HepG2 (cell line): Measurements from ENCODE around the gene TBC1D20. TPM values are rescaled to one million over a fixed set of nuclear protein-coding genes. Genes with fewer than 3 reads are reported as not detected.
A peak's percentile ranks its signal among the peaks of the same experiment; 100 is the strongest.

Source experiments
- BRCA1 ChIP-seq: sonication (generic); formaldehyde crosslinking; IDR thresholded peaks from 2 replicates; pipeline ENCODE4 v1.4.0; 2020; ENCODE audit warnings: missing genetic modification reagents
- JUNB ChIP-seq: sonication (generic); formaldehyde crosslinking; IDR thresholded peaks from 2 replicates; pipeline ENCODE4 v1.8.0; 2022; ENCODE audit warnings: missing genetic modification reagents, mild to moderate bottlenecking, borderline replicate concordance
- MED1 ChIP-seq: sonication (generic); formaldehyde crosslinking; IDR thresholded peaks from 2 replicates; pipeline ENCODE4 v1.4.0; 2020; ENCODE audit warnings: missing genetic modification reagents
- MTF1 ChIP-seq: sonication (generic); formaldehyde crosslinking; IDR thresholded peaks from 2 replicates; pipeline ENCODE4 v1.5.0; 2020; ENCODE audit warnings: missing genetic modification reagents
- NFYB ChIP-seq: sonication (generic); formaldehyde crosslinking; IDR thresholded peaks from 2 replicates; pipeline ENCODE4 v1.4.0; 2020; ENCODE audit warnings: missing genetic modification reagents
- SAFB2 ChIP-seq: sonication (generic); formaldehyde crosslinking; IDR thresholded peaks from 2 replicates; pipeline ENCODE4 v1.5.1; 2020; ENCODE audit warnings: missing genetic modification reagents, low read depth, mild to moderate bottlenecking, borderline replicate concordance
- SRSF4 ChIP-seq: fragments of 200-400 bp; formaldehyde crosslinking; IDR thresholded peaks from one replicate; pipeline ENCODE4 v1.6.1; 2018; ENCODE audit warnings: mild to moderate bottlenecking, low read depth, low read length, moderate library complexity; ENCODE audit not compliant: poor library complexity, severe bottlenecking
- ZKSCAN8 ChIP-seq: IDR thresholded peaks from 2 replicates; pipeline ENCODE4 v1.6.1; 2016; ENCODE audit warnings: borderline replicate concordance, missing genetic modification reagents, missing compliant biosample characterization
- ZNF138 ChIP-seq: sonication (generic); formaldehyde crosslinking; IDR thresholded peaks from 2 replicates; pipeline ENCODE4 v1.5.0; 2020; ENCODE audit warnings: mild to moderate bottlenecking, low read depth, missing genetic modification reagents
- ZNF264 ChIP-seq: sonication (generic); formaldehyde crosslinking; IDR thresholded peaks from 2 replicates; pipeline ENCODE4 v1.4.0; 2020; ENCODE audit warnings: missing genetic modification reagents
- ZNF282 ChIP-seq: fragments of 450-650 bp; IDR thresholded peaks from 2 replicates; pipeline ENCODE4 v1.6.1; 2018; ENCODE audit not compliant: partially characterized antibody
- ZNF468 ChIP-seq: sonication (generic); formaldehyde crosslinking; IDR thresholded peaks from 2 replicates; pipeline ENCODE4 v1.8.0; 2022; ENCODE audit warnings: mild to moderate bottlenecking, moderate library complexity, missing genetic modification reagents
- ZNF484 ChIP-seq: sonication (generic); formaldehyde crosslinking; IDR thresholded peaks from 2 replicates; pipeline ENCODE4 v1.5.1; 2020; ENCODE audit warnings: mild to moderate bottlenecking, low read depth, missing genetic modification reagents, borderline replicate concordance
- ZNF501 ChIP-seq: sonication (generic); formaldehyde crosslinking; IDR thresholded peaks from 2 replicates; pipeline ENCODE4 v1.5.1; 2020; ENCODE audit warnings: mild to moderate bottlenecking, moderate library complexity, missing genetic modification reagents
- ZNF547 ChIP-seq: sonication (generic); formaldehyde crosslinking; IDR thresholded peaks from 2 replicates; pipeline ENCODE4 v1.5.1; 2020; ENCODE audit warnings: mild to moderate bottlenecking, missing genetic modification reagents
- ZNF572 ChIP-seq: sonication (generic); formaldehyde crosslinking; IDR thresholded peaks from 2 replicates; pipeline ENCODE4 v1.5.1; 2020; ENCODE audit warnings: mild to moderate bottlenecking, missing genetic modification reagents
- polyA plus RNA-seq, 8 experiments: library from polyadenylated mRNA; depleted of rRNA in 3 of 8; stranded (reverse) in 7 of 8; unstranded in 1 of 8; fragments of >200 nt; fragmentation: Illumina TruSeq in 4 of 8; extraction: Trizol in 4 of 8; gene quantifications; 2 replicates each; pipeline versions ENCODE4 v1.2.1 to v1.2.3, GENCODE V29; 2011 to 2016; ENCODE audit warnings: low read depth in 4 of 8, missing spikeins in 1 of 8, mixed read lengths in 1 of 8; ENCODE audit not compliant: insufficient read depth in 1 of 8
- total RNA-seq, 5 experiments: library from RNA; depleted of rRNA; stranded (reverse); fragments of >200 nt; fragmentation: Illumina TruSeq; extraction: Trizol; gene quantifications; 2 replicates each; pipeline ENCODE4 v1.2.3, GENCODE V29; 2016; ENCODE audit warnings: low read depth in 1 of 5
- TF ChIP-seq, protein P1 (sequence below): sonication (generic); formaldehyde crosslinking; IDR thresholded peaks from 2 replicates; pipeline ENCODE4 v1.5.1; 2020; ENCODE audit warnings: missing genetic modification reagents, mild to moderate bottlenecking, borderline replicate concordance
- TF ChIP-seq, protein P2 (sequence below): sonication (generic); formaldehyde crosslinking; IDR thresholded peaks from 2 replicates; pipeline ENCODE4 v1.4.0; 2020; ENCODE audit warnings: missing genetic modification reagents
- TF ChIP-seq, protein P3 (sequence below): sonication (generic); formaldehyde crosslinking; IDR thresholded peaks from 2 replicates; pipeline ENCODE4 v1.5.0; 2020; ENCODE audit warnings: mild to moderate bottlenecking, missing genetic modification reagents
- TF ChIP-seq, protein P4 (sequence below): sonication (generic); formaldehyde crosslinking; conservative IDR thresholded peaks from 2 replicates; pipeline ENCODE4 v1.4.0; 2020; ENCODE audit warnings: mild to moderate bottlenecking, missing genetic modification reagents, moderate library complexity

The TBC1D20 gene
- total and polyA plus RNA-seq, 2 of the 13 experiments (the other 11 are each of a cell fraction or from before 2014, with no cell fraction given): 36.6 to 47.1 TPM

DNA sequence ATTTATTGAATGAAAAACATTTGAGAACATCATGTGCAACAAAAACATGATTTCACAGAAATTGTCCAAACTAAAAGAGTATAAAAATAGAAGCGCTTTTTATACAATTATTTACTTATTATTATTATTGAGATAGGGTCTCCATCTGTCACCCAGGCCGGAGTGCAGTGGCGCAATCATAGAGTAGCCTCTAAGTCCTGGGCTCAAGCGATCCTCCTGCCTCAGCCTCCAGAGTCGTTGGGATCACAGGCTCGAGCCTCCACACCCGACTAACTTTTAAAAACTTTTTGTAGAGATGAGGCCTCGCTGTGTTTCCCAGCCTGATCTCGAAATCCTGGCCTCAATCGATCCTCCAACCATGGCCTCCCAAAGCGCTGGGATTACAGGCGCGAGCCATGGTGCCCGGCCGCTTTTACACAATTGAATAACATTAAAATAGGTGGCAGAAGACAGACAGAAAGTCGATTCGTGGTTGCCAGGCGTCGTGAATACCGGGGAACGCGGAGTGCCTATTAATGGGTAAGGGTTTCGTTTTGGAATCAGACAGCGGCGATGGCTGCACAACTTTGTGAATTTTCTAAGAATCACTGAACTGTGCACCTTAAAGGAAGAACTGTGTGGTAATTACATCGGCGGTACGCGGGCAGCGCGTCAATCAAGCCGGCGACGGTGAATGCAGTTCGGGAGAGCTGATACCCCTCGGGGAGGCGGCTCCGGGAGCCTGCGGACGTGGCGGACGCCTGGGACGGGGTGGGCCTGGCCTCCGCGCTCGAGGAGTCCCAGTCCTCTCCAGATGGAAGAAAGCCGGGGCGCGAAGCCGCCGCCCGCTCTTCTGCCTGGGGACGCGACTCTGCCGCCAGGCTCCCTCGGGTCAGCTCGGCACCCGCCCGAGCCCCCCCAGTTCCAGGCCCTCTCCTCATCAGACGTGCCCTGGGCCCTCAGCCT, 807 bp downstream of the TBC1D20 start (continued):
- no peak for TF ChIP-seq ZNF547 (CRISPR knock-in tag)
- TF ChIP-seq ZNF501 (CRISPR knock-in tag): peak; percentile 69; the same call in 1 of the 2 replicates
- TF ChIP-seq ZNF264 (CRISPR knock-in tag): no peak
- TF ChIP-seq ZKSCAN8 (CRISPR knock-in tag): no peak
- TF ChIP-seq, protein P1, sequence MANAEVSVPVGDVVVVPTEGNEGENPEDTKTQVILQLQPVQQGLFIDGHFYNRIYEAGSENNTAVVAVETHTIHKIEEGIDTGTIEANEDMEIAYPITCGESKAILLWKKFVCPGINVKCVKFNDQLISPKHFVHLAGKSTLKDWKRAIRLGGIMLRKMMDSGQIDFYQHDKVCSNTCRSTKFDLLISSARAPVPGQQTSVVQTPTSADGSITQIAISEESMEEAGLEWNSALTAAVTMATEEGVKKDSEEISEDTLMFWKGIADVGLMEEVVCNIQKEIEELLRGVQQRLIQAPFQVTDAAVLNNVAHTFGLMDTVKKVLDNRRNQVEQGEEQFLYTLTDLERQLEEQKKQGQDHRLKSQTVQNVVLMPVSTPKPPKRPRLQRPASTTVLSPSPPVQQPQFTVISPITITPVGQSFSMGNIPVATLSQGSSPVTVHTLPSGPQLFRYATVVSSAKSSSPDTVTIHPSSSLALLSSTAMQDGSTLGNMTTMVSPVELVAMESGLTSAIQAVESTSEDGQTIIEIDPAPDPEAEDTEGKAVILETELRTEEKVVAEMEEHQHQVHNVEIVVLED (CRISPR knock-in tag): no peak
- TF ChIP-seq, protein P2, sequence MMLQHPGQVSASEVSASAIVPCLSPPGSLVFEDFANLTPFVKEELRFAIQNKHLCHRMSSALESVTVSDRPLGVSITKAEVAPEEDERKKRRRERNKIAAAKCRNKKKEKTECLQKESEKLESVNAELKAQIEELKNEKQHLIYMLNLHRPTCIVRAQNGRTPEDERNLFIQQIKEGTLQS (CRISPR knock-in tag): peak; percentile 15
- TF ChIP-seq, protein P3, sequence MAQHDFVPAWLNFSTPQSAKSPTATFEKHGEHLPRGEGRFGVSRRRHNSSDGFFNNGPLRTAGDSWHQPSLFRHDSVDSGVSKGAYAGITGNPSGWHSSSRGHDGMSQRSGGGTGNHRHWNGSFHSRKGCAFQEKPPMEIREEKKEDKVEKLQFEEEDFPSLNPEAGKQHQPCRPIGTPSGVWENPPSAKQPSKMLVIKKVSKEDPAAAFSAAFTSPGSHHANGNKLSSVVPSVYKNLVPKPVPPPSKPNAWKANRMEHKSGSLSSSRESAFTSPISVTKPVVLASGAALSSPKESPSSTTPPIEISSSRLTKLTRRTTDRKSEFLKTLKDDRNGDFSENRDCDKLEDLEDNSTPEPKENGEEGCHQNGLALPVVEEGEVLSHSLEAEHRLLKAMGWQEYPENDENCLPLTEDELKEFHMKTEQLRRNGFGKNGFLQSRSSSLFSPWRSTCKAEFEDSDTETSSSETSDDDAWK: no peak
- no peak for TF ChIP-seq BRCA1 (CRISPR knock-in tag)
- no peak for TF ChIP-seq NFYB (CRISPR knock-in tag)
- 0 out of 2 replicates have a peak, but pooled peaks have one; percentile 60 for TF ChIP-seq SAFB2 (CRISPR knock-in tag)
- no peak for TF ChIP-seq MTF1 (CRISPR knock-in tag)
- TF ChIP-seq SRSF4: no peak
- no peak for TF ChIP-seq ZNF282
- no peak for TF ChIP-seq ZNF484 (CRISPR knock-in tag)
- no peak for TF ChIP-seq ZNF572 (CRISPR knock-in tag)
- no peak for TF ChIP-seq ZNF138
- TF ChIP-seq JUNB (CRISPR knock-in tag): no peak
- TF ChIP-seq, protein P4, sequence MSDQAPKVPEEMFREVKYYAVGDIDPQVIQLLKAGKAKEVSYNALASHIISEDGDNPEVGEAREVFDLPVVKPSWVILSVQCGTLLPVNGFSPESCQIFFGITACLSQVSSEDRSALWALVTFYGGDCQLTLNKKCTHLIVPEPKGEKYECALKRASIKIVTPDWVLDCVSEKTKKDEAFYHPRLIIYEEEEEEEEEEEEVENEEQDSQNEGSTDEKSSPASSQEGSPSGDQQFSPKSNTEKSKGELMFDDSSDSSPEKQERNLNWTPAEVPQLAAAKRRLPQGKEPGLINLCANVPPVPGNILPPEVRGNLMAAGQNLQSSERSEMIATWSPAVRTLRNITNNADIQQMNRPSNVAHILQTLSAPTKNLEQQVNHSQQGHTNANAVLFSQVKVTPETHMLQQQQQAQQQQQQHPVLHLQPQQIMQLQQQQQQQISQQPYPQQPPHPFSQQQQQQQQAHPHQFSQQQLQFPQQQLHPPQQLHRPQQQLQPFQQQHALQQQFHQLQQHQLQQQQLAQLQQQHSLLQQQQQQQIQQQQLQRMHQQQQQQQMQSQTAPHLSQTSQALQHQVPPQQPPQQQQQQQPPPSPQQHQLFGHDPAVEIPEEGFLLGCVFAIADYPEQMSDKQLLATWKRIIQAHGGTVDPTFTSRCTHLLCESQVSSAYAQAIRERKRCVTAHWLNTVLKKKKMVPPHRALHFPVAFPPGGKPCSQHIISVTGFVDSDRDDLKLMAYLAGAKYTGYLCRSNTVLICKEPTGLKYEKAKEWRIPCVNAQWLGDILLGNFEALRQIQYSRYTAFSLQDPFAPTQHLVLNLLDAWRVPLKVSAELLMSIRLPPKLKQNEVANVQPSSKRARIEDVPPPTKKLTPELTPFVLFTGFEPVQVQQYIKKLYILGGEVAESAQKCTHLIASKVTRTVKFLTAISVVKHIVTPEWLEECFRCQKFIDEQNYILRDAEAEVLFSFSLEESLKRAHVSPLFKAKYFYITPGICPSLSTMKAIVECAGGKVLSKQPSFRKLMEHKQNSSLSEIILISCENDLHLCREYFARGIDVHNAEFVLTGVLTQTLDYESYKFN (CRISPR knock-in tag): 0 out of 2 replicates have a peak, but pooled peaks have one; percentile 47
- TF ChIP-seq ZNF468: 0 out of 2 replicates have a peak, but pooled peaks have one; percentile 42
- TF ChIP-seq MED1: peak; percentile 12; the same call in 1 of the 2 replicates
